GM10248 (cell line): ENCODE data around the gene C14orf119.
A peak's percentile ranks its signal among the peaks of the same experiment; 100 is the strongest.

Experiments used
- CTCF ChIA-PET: fragments of 300-600 bp; sonication (Branson Sonifier 250); formaldehyde crosslinking; extraction: SDS; loops from one replicate; lab custom pipeline; 2021; ENCODE audit warnings: antibody characterized with exemption; lab: Yijun Ruan, JAX
- POLR2A ChIA-PET: fragments of 350-650 bp; sonication (Branson Sonifier 250); formaldehyde crosslinking; extraction: SDS; loops from one replicate; lab custom pipeline; 2020; ENCODE audit warnings: antibody characterized with exemption; lab: Yijun Ruan, JAX
- DNase-seq: peaks from one replicate; pipeline ENCODE4 v3.0.0; 2012; ENCODE audit errors: extremely low spot score
- CTCF ChIP-seq: IDR thresholded peaks from 2 replicates; pipeline ENCODE4 v1.5.1; 2012; ENCODE audit warnings: mild to moderate bottlenecking, low read depth; ENCODE audit errors: extremely low read depth, missing control alignments, control extremely low read depth

C14orf119 gene

GRCh38 chr14:23067847-23068788, 27.2 kb upstream of the C14orf119 start:
- no peak for TF ChIP-seq CTCF
- CTCF ChIA-PET, result interaction anchor here (0.6 to 24.2 kb wide), 70 partner anchors 10 to 688 kb away, joined by 3 to 834 read pairs (median 5); partner anchors contain the start of genes ACIN1, AJUBA, C14orf119 and CDH24
- no peak for DNase-seq
- POLR2A ChIA-PET, result interaction anchor here (0.6 to 1.6 kb wide), 3 partner anchors 10 to 149 kb away, joined by 3 to 5 read pairs (median 4); partner anchors contain the start of genes ACIN1, C14orf119, CDH24 and RBM23

DNA sequence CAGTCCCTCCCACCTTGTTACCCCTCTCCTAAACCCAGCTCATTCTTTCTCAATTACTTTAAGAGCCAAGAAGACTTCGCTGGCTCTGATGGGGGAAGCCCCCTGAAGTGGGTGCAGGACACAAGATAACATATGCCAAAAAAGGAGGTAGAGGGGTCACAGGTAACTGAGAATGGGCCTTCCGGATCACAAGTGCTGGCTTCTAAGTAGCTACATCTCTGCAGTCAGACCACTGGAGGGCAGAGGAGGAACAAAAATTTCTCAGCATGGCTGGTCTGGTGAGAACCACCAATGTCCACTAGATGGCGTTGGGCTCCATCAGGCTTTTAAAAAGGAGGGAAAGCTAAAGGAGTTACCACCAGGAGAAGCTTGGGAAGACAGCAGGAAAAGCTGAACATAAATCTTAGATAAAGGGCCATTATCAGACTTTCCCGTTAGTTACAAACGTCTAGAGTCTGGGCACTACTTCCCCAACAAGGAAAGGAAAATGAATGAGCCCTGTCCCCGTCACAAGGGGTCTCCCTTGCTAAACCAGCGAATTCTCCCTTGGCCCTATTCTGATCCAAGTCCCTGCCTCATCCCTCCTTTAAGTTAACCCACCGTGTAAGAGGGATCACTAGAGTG, 26.4 kb upstream of the C14orf119 start:
- POLR2A ChIA-PET, result interaction anchor here (0.6 to 1.6 kb wide), 3 partner anchors 11 to 101 kb away, joined by 3 to 5 read pairs (median 4); partner anchors contain the start of genes ACIN1, C14orf119 and CDH24
- peak; percentile 91 for DNase-seq
- TF ChIP-seq CTCF, result peak; percentile 95
- CTCF ChIA-PET, result interaction anchor here (0.6 to 24.2 kb wide), 70 partner anchors 9 to 688 kb away, joined by 3 to 834 read pairs (median 5); partner anchors contain the start of genes ACIN1, AJUBA, C14orf119 and CDH24

- no peak for TF ChIP-seq CTCF
- ChIA-PET POLR2A (interaction anchor here (0.6 to 1.6 kb wide), 2 partner anchors 12 to 101 kb away, joined by 3 to 5 read pairs; partner anchors contain the start of gene CDH24), CTCF (interaction anchor here (0.9 to 24.2 kb wide), 62 partner anchors 8 to 689 kb away, joined by 3 to 834 read pairs (median 6); partner anchors contain the start of genes ACIN1, AJUBA, C14orf119 and CDH24)
- DNase-seq, result no peak
Measured at GRCh38 chr14:23069413-23069806, 25.9 kb upstream of the C14orf119 start.

DNA sequence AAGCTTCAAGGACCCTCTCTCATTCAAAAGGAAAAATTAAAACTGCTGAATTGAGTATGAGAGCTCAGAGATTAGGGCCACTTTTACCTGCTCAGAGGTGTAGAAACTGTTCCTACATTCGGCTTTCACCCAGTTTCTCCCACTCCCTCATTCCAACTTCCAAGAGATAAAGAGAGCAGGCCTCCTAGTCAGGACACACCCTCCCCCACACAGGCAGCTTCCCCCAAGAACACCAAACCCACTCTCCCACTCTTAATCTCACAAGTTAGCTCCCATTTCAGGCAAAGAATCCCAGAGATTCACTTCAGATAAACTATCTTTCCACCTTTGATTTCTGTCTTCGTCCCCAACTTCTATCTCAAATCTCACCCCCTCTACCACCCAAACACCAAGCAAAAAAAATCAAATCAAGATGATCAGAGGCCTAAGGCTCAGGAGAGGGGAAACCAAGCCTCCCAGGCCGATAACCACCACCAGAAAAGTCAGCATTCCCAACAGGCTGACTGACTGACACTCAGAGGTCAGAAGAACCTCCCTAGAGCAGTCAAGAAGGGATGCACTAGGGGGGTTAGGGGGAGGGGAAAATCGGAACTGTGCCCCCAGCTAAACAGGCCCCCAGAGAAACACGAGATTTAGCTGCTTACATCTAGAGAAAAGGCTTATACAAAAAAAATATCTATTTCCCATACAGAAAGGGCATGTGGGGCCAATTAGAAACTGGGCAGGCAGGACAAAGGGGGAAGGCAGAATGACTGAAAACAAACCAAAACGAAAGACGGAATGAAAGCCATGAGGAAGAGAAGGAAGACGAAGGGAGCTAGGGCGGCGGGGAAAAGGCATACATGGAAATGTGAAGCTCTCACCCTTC, 24.8 kb upstream of the C14orf119 start:
- no peak for TF ChIP-seq CTCF
- POLR2A ChIA-PET, result interaction anchor here (0.6 kb wide), 1 partner anchor 9 kb away, joined by 4 read pairs; no protein-coding TSS in a partner anchor
- CTCF ChIA-PET, result interaction anchor here (0.7 to 3.9 kb wide), 15 partner anchors 9 to 231 kb away, joined by 3 to 50 read pairs (median 5); partner anchors contain the start of genes ACIN1, CDH24 and PPP1R3E
- no peak for DNase-seq

- no peak for TF ChIP-seq CTCF
- CTCF ChIA-PET, result interaction anchor here (0.6 to 3.9 kb wide), 17 partner anchors 11 to 308 kb away, joined by 3 to 50 read pairs (median 7); partner anchors contain the start of genes ACIN1, AJUBA, CDH24 and PPP1R3E
- POLR2A ChIA-PET, result interaction anchor here (1.3 kb wide), 1 partner anchor 23 kb away, joined by 7 read pairs; the partner anchor contains the start of genes ACIN1 and C14orf119
- DNase-seq, result peak; percentile 88
Measured at GRCh38 chr14:23071244-23071920, 23.9 kb upstream of the C14orf119 start.
